Activated naive CD8-positive, alpha-beta T cell treated with anti-CD3 and anti-CD28 coated beads for 36 hours (primary cell): Measurements from ENCODE around the gene KL. TPM values are rescaled to one million over a fixed set of nuclear protein-coding genes. Genes with fewer than 3 reads are reported as not detected.

Experiments
- DNase-seq: peaks from one replicate; pipeline ENCODE4 v3.0.0; 2021
- H3K27ac Mint-ChIP-seq: one replicate; pipeline ENCODE4 v1.8.0; 2022; ENCODE audit warnings: mild to moderate bottlenecking, moderate library complexity, mixed read lengths
- H3K27me3 Mint-ChIP-seq: one replicate; pipeline ENCODE4 v1.8.0; 2022; ENCODE audit warnings: mild to moderate bottlenecking, mixed read lengths
- H3K36me3 Mint-ChIP-seq: one replicate; pipeline ENCODE4 v1.8.0; 2021; ENCODE audit warnings: mild to moderate bottlenecking, mixed read lengths
- H3K4me1 Mint-ChIP-seq: one replicate; pipeline ENCODE4 v1.8.0; 2021; ENCODE audit warnings: mixed read lengths
- H3K4me3 Mint-ChIP-seq: one replicate; pipeline ENCODE4 v1.8.0; 2022; ENCODE audit warnings: mild to moderate bottlenecking, moderate library complexity, mixed read lengths
- H3K9me3 Mint-ChIP-seq: one replicate; pipeline ENCODE4 v1.8.0; 2022; ENCODE audit warnings: mixed read lengths
- total RNA-seq, 2 experiments: library from RNA; stranded (reverse); gene quantifications; one replicate each; pipeline ENCODE4 v1.2.3, GENCODE V29; 2021

Gene KL
- total RNA-seq, 2 experiments from 2014 or later: 0.50 to 0.72 TPM

- H3K36me3 Mint-ChIP-seq: no peaks in the 10 kb centered on the region
- H3K27ac Mint-ChIP-seq: no peak overlapping the region
- peaks cover 40% of the 10 kb centered on the region for H3K27me3 Mint-ChIP-seq
- no peak for DNase-seq
- no peak overlapping the region for H3K4me3 Mint-ChIP-seq
- H3K4me1 Mint-ChIP-seq: no peaks in the 10 kb centered on the region
- H3K9me3 Mint-ChIP-seq: no peaks in the 10 kb centered on the region
Measured at GRCh38 chr13:33045851-33046592, 29.8 kb downstream of the KL start.

- Mint-ChIP-seq H3K27me3 (peaks cover 37% of the 10 kb centered on the region), H3K4me3 (no peak overlapping the region)
Measured at GRCh38 chr13:33050161-33050560, 33.9 kb downstream of the KL start.

DNA sequence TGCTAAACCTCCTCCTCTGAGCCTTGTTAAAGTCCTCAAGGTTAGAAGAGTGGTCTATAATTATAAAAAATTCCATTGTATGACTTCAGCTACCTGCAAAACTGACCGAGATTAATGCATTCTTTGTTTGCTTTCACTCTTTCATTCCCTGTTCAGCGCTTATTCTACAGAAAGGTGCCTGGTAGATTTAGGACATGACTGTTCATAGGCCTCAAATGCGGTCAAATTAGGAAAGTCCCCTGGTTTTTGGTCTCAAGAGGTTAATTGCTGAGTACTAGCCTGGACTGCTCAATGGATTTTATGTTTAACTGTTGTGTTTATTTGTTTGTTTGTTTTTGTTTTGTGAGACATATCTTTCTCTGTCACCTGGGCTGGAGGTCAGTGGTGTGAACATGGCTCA, 35.4 kb downstream of the KL start:
- Mint-ChIP-seq H3K27me3 (peaks cover 27% of the 10 kb centered on the region), H3K36me3 (no peaks in the 10 kb centered on the region), H3K4me3 (no peak overlapping the region), H3K9me3 (no peaks in the 10 kb centered on the region), H3K4me1 (no peaks in the 10 kb centered on the region), H3K27ac (no peak overlapping the region)
- DNase-seq: no peak

More at GRCh38 chr13:33050161-33050560, 33.9 kb downstream of the KL start:
- H3K27ac Mint-ChIP-seq: no peak overlapping the region
- H3K9me3 Mint-ChIP-seq: no peaks in the 10 kb centered on the region
- no peaks in the 10 kb centered on the region for H3K36me3 Mint-ChIP-seq
- no peaks in the 10 kb centered on the region for H3K4me1 Mint-ChIP-seq
- DNase-seq: no peak

DNA sequence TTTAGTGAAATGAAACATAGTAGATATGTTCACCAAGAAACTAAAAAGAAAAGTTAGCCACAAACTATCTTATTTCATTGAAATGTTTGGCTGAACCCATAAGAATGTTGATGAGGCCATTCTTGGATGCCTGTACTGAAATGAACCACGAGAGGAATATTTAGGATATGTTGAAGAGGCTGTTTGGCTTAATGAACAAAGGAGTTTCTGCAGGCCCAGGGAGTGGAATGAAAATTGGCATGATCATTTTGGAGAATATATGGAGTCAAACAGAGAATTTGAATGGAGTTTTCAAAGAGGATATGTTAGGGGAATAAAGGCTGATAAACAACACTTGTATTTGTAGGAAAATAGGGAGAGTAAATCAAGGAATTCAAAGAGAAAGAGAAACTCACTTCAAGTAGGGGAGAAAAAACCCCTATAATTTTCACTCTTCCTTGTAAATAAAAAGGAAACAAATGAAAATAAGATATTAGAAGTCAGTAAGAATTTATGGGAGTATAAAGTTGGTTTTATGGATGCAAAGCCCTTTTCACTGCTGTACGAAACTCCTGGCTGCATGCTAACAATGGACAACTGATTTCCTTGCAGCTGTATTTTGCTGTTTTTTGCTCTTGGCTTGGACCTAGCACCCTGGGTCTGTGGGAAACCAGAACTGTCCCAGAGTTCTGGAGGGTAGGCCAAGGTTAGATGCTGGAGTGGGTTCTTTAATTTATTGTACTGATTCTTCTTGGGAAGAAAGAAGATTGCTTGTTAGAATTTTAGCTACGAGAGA, 36.5 kb downstream of the KL start:
- H3K9me3 Mint-ChIP-seq: no peaks in the 10 kb centered on the region
- DNase-seq: no peak
- H3K27me3 Mint-ChIP-seq: peaks cover 24% of the 10 kb centered on the region
- H3K36me3 Mint-ChIP-seq: no peaks in the 10 kb centered on the region
- H3K4me1 Mint-ChIP-seq: no peaks in the 10 kb centered on the region
- H3K4me3 Mint-ChIP-seq: no peak overlapping the region
- no peak overlapping the region for H3K27ac Mint-ChIP-seq

GRCh38 chr13:33053397-33054066, 37.3 kb downstream of the KL start:
- H3K27me3 Mint-ChIP-seq: peaks cover 17% of the 10 kb centered on the region
- H3K36me3 Mint-ChIP-seq: no peaks in the 10 kb centered on the region
- H3K9me3 Mint-ChIP-seq: no peaks in the 10 kb centered on the region
- H3K4me1 Mint-ChIP-seq: no peaks in the 10 kb centered on the region
- H3K4me3 Mint-ChIP-seq: no peak overlapping the region
- no peak for DNase-seq
- H3K27ac Mint-ChIP-seq: no peak overlapping the region

DNA sequence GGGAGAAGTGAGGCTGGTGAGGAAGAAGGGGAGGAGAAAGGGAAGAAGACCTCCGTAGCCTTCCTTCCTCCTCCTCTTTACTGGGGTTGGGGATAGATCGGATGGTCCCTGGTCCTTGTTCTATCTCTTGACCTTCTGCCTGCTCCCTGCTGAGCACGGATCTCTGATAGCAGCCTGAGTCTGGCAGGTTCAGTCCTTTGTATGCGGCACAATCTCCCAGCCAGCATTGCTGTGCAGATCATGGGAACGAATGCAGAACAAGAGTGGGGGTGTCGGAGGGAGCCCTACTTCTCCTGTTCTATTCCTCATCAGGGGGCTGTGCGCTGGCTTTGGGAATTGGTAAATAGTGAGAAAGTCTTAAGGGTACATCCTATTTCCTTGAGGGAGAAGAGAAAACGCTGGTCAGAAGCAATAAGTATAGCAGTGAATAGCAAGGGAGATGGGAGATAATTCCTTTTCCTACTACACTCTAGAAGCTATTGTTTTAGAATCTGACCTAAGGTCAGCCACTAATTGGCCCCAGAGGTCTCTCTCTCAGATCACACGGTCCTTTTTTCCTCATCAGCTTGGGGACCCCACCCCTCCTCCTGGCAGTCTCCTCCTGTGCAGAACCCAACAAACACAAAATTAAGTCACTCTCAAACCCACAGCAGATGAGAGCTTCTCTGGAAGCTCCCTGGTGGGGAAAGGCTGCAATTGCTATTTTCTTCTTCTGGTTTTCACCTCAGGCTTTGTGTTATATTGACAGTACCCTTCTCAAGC, 41.0 kb downstream of the KL start:
- H3K4me1 Mint-ChIP-seq: no peaks in the 10 kb centered on the region
- no peak overlapping the region for H3K4me3 Mint-ChIP-seq
- no peaks in the 10 kb centered on the region for H3K9me3 Mint-ChIP-seq
- peaks cover 5% of the 10 kb centered on the region for H3K27me3 Mint-ChIP-seq
- DNase-seq: no peak
- no peak overlapping the region for H3K27ac Mint-ChIP-seq
- no peaks in the 10 kb centered on the region for H3K36me3 Mint-ChIP-seq

DNA sequence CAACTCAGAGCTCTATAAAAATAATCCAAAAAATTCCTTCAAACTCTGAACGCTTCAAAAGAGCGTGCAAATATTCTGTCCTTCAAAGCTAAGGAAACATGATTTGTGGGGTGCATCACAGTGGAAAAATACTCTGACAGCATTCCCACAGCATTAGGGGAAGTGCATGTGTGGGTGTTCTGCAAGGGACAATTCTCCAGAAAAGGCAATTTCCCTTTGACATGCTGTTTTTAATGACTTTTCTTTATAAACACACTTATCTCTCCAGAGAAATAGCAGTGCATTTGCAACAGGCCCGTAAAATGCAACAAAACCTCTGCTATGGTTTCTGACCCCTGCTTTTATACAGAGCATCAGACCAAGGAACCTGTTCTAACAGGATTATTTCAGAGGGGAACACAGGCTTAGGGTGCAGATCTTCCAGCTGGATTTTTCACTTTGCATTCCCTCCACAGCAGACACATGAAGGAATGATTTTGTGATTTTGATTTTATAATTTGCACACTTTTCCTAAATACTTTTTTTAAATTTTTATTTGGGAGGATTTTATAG, 42.6 kb downstream of the KL start:
- Mint-ChIP-seq H3K27me3 (peaks cover 5% of the 10 kb centered on the region), H3K4me1 (no peaks in the 10 kb centered on the region), H3K9me3 (no peaks in the 10 kb centered on the region), H3K36me3 (no peaks in the 10 kb centered on the region), H3K4me3 (no peak overlapping the region), H3K27ac (no peak overlapping the region)
- DNase-seq: no peak

GRCh38 chr13:33060815-33061214, 44.6 kb downstream of the KL start:
- Mint-ChIP-seq H3K9me3 (no peaks in the 10 kb centered on the region), H3K27ac (no peak overlapping the region), H3K4me1 (peaks cover 2% of the 10 kb centered on the region), H3K36me3 (no peaks in the 10 kb centered on the region), H3K27me3 (peaks cover 5% of the 10 kb centered on the region), H3K4me3 (no peak overlapping the region)
- no peak for DNase-seq

GRCh38 chr13:33066329-33066728, 50.1 kb downstream of the KL start:
- Mint-ChIP-seq H3K27me3 (peaks cover 5% of the 10 kb centered on the region), H3K4me3 (no peak overlapping the region), H3K36me3 (no peaks in the 10 kb centered on the region), H3K4me1 (peaks cover 4% of the 10 kb centered on the region), H3K9me3 (no peaks in the 10 kb centered on the region), H3K27ac (no peak overlapping the region)
- no peak for DNase-seq

DNA sequence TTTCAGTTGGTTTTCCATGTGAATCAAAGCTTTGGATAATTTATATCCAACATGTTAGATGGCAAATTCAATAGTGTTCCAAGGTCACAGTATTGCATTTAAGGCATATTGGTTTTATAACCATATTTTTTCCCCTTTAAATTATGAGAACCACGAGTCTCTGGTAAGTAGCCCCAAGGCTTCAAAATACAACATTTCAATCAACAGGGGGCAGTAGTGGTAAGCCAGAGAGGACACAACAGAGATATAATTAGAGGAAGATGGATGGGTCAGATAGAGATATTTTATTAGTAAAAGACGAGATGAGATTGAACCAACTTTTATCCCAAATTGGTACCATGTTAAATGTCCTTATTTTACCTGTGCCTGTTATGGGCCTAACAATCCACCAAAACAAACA, 53.1 kb downstream of the KL start:
- Mint-ChIP-seq H3K27ac (no peak overlapping the region), H3K36me3 (no peaks in the 10 kb centered on the region), H3K27me3 (no peaks in the 10 kb centered on the region), H3K4me3 (no peak overlapping the region), H3K4me1 (peaks cover 4% of the 10 kb centered on the region), H3K9me3 (no peaks in the 10 kb centered on the region)
- no peak for DNase-seq

DNA sequence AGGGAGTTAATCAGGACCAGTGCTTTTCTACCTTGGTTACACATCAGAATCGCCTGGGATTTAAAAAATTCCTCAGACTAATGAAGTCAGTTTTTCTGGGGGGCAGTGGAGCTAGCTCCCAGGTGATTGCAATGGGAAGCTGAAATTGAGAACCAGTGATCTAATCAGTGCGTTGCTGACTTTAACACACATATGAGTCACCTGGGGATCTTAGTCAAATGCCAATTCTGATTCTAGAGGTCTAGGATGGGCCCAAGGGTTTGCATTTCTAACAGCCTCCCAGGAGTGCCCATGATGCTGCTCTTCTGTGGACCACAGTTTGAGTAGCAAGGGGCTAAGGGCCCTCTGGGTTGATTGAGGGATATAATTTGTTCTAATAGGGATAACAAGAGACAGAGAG, 54.5 kb downstream of the KL start:
- Mint-ChIP-seq H3K36me3 (no peaks in the 10 kb centered on the region), H3K4me3 (no peak overlapping the region)

GRCh38 chr13:33072282-33072681, 56.1 kb downstream of the KL start:
- no peak for DNase-seq
- Mint-ChIP-seq H3K4me3 (no peak overlapping the region), H3K36me3 (no peaks in the 10 kb centered on the region), H3K9me3 (no peaks in the 10 kb centered on the region), H3K27ac (no peak overlapping the region), H3K4me1 (peaks cover 2% of the 10 kb centered on the region), H3K27me3 (no peaks in the 10 kb centered on the region)

More for the DNA sequence above, 54.5 kb downstream of the KL start:
- Mint-ChIP-seq H3K27ac (no peak overlapping the region), H3K9me3 (no peaks in the 10 kb centered on the region), H3K4me1 (peaks cover 2% of the 10 kb centered on the region), H3K27me3 (no peaks in the 10 kb centered on the region)
- DNase-seq: no peak

DNA sequence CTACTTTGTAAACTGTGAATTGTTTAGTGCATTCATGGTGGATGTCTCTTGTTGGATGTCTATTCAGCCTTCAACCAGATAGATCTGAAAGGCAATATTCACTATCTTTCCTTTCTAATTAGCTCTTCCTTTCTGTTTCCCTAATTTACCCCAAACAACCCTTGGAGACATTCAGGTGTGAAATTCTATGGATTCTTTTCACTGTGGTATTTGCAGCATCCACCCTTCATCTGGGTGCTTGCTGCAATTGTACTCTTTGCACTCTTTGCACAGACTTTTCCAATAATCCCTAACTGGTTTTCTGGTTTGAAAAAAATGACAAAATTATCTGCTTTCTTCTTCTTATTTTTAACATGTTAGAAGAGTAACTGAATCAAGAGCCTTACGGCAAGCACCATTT, 56.5 kb downstream of the KL start:
- Mint-ChIP-seq H3K4me1 (peaks cover 2% of the 10 kb centered on the region), H3K4me3 (no peak overlapping the region), H3K27me3 (no peaks in the 10 kb centered on the region), H3K27ac (no peak overlapping the region), H3K9me3 (no peaks in the 10 kb centered on the region), H3K36me3 (no peaks in the 10 kb centered on the region)
- no peak for DNase-seq

DNA sequence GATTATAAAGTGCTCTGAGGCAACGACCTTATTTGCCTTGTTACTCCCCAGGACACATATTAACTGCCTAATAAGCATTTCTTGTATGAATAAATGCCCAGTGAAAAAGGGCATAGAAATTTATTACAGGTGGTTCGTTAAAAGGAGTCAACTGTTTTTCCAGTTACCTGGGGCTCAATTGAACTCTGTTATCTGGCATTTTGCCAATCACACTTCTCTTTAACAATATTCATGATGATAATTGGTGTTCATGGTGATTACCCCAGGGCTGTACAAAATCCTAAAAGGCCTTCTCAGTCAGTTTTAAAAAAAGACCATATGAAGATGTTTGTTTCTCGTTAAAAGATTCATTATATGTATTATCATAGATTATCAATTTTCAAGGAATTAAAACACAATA, 57.1 kb downstream of the KL start:
- Mint-ChIP-seq H3K27me3 (peaks cover 2% of the 10 kb centered on the region), H3K4me1 (peaks cover 2% of the 10 kb centered on the region), H3K27ac (no peak overlapping the region), H3K4me3 (no peak overlapping the region), H3K36me3 (no peaks in the 10 kb centered on the region), H3K9me3 (no peaks in the 10 kb centered on the region)
- DNase-seq: no peak
